NCI-H1048 (cell line): Measurements from ENCODE around the gene GOPC.
"Not testable (repeated sequence)": the region's sequence is repeated elsewhere in the genome, so short reads cannot be mapped to it uniquely, and the experiment has no call there.

Source experiments
- DNase-seq: peaks from one replicate; lab custom pipeline; 2025; lab: John Stamatoyannopoulos, UW

The GOPC gene

DNA sequence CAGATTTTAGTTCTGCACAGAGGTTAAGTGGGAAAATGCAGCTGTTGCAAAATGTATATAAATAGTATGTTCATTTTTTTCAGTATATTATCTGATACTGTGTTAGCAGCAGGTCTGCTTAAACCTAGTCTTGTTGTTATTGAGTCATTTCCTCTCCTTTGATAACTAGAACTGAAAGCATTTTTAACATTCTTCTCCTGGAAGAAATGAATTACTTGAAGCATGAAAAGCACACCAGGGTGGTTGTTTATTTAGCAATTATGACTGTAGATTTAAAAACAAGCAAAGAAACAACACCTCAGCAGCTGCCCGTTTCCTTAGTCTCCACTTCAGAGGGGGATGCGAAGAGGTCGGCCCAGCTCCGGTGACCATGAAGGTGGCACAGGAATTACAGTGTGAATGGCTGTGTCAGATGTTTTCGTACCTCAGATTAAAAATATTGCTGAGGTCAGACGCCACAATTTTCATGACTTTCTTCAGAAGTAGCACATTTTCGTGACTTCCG lies 53.5 kb downstream of the GOPC start:
- DNase-seq = no peak

- DNase-seq = no peak
Measured at GRCh38 chr6:117547688-117548621, 54.4 kb downstream of the GOPC start.

- DNase-seq = no peak
Measured at GRCh38 chr6:117546674-117547073, 55.6 kb downstream of the GOPC start.

DNA sequence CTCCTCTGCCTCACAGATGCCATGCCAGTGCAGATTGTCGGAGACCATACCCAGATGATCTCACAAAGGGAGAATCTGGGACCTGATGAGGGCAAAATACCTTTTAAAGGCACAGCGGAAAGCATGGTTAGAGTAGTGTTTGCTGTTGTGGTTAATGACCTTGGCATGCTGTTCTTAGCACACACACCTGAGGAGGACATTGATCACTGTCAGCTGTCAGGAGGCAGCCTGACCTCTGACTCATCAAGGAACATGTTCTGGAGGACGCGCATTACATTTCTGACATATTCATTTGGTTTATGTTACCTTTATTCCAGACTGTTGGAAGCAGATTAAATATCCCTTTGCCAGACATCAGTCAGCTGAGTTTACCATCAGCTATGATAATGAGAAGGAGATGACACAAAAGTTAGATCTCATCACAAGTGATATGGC lies 57.1 kb downstream of the GOPC start:
- no peak for DNase-seq

DNA sequence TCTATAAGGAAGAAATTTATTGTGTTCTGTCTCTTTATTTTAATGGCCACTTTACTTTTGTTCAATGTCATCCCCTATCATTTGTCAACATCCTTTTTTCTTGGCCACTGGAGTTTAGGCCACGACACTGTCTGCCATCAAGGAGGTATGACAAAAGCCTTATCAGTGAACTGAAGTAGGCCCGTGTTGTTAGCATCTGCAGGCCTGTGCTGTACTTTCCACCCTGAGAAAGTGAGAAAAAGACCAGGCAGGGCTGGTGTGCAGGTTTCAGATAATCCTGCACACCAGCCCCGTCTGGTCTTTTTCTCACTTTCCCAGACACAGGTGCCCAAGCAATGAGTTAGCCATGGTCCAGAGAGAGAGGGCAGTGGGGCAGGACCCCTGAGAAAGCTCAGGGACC lies 57.6 kb downstream of the GOPC start:
- no peak for DNase-seq

GRCh38 chr6:117542493-117542892 lies 59.8 kb downstream of the GOPC start:
- no peak for DNase-seq

DNA sequence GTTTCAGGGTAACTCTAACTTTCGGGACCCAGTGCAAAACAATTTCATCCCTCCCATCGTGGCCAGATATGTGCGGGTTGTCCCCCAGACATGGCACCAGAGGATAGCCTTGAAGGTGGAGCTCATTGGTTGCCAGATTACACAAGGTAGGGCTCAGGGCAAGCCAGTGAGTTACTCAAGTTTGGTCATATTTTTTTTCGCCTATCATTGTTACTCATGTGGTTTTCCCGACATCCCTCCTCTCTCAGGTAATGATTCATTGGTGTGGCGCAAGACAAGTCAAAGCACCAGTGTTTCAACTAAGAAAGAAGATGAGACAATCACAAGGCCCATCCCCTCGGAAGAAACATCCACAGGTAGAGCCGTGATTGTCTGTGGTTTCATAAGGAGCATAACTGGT lies 61.6 kb downstream of the GOPC start:
- DNase-seq = no peak

GRCh38 chr6:117538615-117539014 lies 63.7 kb downstream of the GOPC start:
- no peak for DNase-seq

DNA sequence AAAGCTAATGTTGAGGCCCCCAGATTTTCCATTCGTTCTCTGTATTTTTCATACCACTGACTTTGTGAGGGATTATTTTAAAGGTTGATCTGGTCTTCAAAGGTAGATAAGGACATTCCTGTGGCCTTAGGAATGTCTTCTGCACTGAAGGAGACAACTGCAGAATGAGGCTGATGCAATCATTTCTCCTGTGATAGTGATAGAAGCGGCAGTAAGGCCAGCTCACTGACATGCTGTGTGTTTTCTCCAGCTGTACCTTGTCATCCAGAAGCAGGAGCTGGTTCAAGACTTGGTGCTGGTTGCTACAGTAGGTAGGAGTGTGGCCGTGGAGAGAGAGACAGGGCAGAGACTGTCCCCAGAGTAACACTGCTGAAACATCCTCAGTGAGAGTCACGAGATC lies 66.0 kb downstream of the GOPC start:
- DNase-seq = no peak

DNA sequence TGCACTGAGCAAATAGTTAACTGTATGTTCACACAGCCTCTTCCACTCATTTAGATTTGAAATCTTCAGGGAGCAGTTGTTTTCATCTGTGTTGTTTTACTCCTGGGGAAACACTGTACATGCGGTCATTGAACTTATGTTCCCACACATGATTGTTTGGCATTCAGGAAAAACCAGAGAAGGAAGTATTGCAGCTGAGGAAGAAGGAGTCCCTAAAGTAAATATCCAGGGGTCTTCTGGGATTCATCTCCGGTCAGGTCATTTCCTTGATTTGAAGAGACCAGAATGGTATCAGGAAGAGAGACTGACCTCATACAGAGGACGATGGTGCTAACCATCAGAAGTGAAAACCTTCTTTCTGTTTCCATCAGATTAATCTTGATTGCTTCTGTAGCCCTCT lies 67.3 kb downstream of the GOPC start:
- no peak for DNase-seq

GRCh38 chr6:117533775-117534174 lies 68.5 kb downstream of the GOPC start:
- DNase-seq = no peak

DNA sequence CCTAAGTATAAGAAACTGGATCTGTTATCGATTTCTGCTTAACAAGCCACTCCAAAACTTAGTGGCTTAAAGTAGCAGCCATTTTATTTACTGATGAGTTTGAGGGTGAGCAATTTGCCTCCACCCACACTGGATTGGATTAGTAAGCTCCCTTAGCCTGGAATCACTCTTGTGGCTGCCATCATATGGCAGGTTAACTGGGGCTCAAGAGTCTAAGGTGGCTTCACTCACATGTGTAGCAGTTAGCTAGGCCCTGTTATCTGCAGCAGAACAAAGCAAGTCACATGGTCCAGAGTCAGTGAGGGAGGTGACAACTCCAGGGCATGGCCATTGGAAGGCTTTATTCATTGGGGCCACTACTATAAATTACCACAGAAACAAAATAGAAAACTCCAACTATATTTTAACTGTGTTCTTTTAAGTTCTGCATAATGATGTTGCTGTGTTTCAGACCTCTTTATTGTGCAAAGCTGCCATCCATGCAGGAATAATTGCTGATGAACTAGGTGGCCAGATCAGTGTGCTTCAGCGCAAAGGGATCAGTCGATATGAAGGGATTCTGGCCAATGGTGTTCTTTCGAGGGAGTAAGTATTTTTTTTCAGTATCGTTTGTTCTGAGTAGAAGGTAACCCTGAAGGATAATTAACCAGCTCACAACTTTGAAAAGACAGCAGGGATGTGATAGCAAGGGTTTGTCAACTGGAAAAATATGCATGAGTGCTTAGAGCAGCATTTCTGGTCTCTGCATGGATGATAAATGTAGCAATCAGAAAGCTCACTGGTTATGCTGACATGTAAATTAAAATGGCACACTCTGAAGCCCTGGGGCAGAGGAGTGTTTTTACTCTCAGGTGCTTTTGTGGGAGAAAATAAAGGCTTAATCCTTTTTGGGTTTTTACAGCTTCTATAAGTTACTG lies 70.2 kb downstream of the GOPC start:
- DNase-seq = no peak

- DNase-seq = no peak
Measured at GRCh38 chr6:117531346-117531745, 71.0 kb downstream of the GOPC start.

DNA sequence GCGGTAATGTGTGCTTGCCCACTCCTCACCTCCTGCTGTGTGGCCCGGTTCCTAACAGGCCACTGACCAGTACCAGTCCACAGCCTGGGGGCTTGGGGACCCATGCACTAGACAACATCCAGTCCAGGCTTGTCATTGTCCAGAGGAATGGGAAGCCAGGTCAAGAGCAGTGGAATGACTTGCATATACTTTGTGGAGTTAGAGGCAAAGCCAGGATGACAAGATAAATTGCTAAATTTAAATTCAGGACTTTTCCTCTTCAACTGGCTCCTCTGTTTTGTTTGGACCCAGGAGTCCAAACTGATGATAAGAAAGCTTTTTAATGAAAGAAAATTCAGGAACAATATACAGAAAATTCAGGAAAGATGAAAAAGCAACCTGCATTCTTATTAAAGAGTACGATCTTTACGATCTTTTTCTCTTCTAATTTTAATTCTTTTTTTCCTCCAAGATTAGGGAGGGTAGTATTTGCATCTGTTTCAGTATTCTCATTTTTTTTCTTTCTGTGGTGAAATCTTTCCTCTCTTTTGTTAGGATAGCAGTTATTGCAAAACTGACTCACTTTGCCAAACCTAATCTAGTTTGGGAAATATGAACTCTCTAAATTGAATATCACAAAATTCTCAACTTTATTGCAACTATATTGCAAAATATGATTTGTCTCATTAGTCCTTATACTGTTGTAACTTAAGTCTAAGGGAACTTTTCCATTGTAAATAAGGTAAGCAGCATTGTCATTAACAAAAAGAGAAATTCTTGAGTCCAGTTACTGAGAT lies 71.7 kb downstream of the GOPC start:
- no peak for DNase-seq

- no peak for DNase-seq
Measured at GRCh38 chr6:117525607-117526006, 76.7 kb downstream of the GOPC start.

GRCh38 chr6:117521791-117522502 lies 80.4 kb downstream of the GOPC start:
- DNase-seq = no peak

DNA sequence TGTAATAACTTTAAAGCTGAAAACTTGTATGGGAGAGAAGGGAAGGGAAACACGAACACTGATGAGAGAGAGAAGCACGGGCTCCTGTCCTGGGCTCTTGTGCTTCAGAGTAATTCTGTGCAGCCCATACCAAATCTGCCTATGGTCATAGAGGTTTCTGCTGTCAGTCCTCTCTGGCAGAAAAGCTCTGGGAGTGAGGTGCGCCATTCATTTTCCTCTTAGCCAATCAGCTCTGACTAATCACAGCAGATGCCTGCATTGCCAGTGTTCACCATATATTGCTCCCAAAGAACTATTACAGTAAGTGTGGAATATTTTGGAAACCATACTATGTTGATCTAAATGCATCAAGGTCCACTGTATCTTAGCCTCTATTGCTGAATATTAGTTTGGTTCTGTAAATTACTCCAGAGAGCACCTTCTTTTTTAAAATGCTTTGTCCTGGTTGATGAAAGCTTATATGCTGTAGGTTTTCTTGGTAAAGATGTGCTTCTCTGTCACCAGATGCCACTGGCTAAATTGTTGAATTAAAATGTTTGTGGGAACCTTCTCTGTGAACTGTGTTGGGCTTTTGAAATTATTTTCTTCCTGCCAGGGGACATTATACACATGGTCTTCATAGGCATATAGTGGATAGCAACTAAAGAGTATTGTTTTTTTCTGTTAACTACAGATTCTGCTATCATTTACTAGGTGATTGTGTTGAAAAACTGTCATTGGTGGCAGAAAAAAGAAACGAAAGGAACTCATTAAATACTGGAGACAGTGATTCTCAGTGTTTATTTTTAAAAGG lies 81.5 kb downstream of the GOPC start:
- DNase-seq = no peak

GRCh38 chr6:117518870-117519269 lies 83.4 kb downstream of the GOPC start:
- DNase-seq = no peak

DNA sequence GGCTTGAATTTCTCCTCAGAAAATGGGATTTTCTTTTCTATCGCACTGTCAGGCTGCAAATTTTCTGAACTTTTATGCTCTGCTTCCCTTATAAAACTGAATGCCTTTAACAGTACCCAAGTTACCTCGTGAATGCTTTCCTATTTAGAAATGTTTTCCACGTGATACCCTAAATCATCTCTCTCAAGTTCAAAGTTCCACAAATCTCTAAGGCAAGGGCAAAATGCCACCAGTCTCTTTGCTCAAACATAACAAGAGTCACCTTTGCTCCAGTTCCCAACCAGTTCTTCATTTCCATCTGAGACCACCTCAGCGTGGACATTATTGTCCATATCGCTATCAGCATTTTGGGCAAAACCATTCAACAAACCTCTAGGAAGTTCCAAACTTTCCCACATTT lies 84.3 kb downstream of the GOPC start:
- not testable (repeated sequence) for DNase-seq

DNA sequence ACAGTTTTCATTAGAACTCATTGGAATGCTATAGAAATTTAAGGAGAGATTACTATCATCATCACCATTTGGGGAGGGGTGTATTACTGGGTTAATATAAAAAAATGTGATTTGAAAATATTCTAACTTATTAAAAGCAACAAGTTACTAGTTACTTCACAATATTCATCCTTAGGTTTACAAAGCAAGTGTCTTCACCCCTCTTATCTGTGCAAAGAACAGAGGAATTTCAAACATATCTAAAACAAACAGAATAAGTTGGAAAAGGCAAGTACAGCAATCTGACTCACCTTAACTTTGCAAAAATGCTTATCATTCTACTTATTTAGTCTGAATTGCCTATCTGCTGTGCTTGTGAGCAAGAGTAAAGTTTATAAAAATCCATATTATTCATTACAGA lies 87.0 kb downstream of the GOPC start:
- DNase-seq = no peak
